Measurements from ENCODE around the gene THSD4.
A peak's percentile ranks its signal among the peaks of the same experiment; 100 is the strongest.

GRCh38 chr15:71591057-71591456 lies 475.8 kb downstream of the THSD4 start:
- no peak for TF ChIP-seq EZH2 (IDR thresholded peaks at IDR 0.05; ENCODE audit: low read length)
- TF ChIP-seq CTCF (optimal IDR thresholded peaks at IDR 0.05 in 1 of 3, IDR thresholded peaks at IDR 0.05 in 1 of 3, conservative IDR thresholded peaks at IDR 0.05 in 1 of 3; ENCODE audit: extremely low read depth in 1 of 3, insufficient read depth in 2 of 3, low read length in 3 of 3): peak in 1 of 3 experiments; percentile 8
